DMS79 (cell line): ENCODE data around the gene KYNU.
"Not testable (repeated sequence)": the region's sequence is repeated elsewhere in the genome, so short reads cannot be mapped to it uniquely, and the experiment has no call there.

Source experiments
- DNase-seq: peaks from one replicate; lab custom pipeline; 2025; lab: John Stamatoyannopoulos, UW

KYNU gene

DNA sequence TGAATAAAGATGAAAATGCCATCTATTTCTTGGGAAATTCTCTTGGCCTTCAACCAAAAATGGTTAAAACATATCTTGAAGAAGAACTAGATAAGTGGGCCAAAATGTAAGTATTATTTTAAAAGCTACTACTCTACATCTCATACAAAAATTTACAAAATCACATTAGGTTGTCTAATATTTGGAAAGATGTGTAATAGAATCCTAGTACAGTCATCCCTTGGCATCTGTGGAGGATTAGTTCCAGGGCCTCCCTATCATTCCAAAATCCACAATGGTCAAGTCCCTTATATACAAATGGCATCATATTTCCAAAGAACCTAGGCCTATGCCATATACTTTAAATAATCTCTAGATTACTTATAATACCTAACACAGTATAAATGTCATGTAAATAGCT, 41.2 kb downstream of the KYNU start:
- DNase-seq: no peak

DNA sequence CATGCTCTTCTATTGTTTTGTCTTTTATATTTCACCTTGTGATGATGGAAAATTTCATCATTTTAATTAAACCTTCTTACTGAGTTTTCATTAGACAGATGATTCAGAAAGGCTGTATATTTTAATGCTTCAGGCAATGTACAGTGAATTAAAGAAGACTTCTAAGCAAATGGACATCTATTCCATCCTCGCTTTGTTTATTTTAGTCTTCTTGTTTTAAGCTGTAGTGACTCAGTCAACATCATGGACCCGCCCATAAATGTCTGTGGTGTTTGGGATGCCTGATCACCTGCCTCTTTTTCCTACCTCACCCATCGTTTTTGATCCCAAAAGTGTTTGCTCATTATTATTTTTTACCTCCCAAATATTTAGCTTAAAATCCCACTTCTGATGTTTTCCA, 43.1 kb downstream of the KYNU start:
- no peak for DNase-seq

DNA sequence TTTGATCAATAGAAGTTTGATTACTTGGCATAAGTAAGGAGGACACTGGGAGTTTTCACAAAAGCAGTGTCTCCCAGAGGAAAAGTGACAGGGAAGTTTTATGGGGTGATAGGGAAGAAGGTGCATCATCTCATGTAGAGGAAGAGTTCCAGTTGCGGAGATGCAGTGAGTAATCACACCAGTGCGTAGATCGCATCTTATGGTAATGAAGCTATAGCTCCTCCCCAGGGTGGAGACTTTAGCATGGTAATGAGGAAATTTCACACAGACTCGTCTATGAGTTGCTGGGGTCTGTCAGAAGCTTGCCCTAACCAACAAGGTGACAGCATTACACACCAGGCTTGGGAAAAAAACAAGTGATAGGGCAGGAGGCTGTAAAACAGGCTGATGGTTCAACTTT, 49.0 kb downstream of the KYNU start:
- DNase-seq: no peak

DNA sequence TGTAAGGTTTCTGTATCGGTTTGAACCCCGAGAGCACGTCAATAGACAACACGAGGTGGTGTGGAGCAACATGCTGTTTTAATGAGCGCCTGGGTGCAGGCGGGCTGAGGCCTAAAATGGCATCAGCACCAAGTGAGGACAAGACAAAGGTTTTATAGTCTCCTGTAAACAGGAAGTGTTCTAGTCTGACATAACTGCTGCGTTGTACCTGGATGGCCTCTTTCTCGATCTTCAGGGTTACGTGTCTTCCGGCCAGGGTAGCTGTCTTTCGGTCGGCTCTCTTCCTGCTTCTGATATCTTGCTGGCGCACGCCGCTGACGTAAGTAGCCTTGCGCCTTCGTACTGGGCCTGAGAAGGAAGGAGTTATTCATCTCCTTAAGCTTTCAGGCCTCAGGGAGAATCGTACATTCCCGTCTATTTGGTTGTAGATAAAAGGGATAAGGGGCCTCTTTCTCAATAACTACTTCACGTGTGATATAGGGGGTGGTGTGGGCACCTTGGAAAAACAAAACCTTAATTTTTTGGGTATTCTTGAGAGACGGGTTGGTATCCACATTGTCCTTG, 53.5 kb downstream of the KYNU start:
- DNase-seq: no peak

DNA sequence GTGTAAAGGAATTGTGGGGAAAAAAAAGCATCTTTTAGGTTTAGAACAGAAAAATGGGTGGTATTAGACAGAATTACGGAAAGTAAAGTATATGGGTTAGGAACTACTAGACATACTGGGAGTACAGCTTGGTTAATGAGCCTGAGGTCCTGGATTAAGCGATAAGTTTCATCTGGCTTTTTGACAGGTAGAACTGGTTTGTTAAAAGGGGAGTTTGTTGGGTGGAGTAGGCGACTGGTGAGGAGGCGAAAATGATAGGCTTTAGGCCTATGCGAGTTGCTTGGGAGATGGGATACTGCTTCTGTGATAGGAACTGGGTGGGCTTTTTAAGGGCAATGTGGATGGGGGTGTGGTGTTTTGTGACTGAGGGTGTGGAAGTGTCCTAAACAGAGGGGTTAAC, 56.5 kb downstream of the KYNU start:
- no peak for DNase-seq

DNA sequence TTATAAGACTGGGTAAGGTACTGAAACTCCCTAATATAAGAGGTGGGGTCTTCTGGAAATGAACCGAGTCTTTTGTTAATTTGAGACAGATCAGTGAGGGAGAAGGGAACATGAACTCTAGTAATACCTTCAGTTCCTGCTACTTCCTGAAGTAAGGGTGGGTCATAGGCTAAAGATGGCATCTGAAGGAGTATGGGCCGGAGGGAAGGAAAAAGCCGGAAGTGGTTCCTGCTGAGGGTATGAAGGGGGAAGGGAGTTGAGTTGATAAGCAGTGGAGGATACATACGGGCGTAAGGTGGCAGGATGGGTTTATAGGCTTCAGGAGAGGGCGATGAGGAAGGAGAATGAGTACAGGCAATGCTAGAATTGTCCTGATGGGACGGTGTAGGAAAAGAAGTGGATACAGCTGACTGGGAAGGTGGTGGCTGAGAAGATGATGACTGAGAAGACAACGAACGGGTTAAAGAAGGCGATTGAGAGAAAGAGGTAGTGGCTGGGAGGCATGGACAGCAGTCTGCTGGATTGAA, 58.2 kb downstream of the KYNU start:
- no peak for DNase-seq

DNA sequence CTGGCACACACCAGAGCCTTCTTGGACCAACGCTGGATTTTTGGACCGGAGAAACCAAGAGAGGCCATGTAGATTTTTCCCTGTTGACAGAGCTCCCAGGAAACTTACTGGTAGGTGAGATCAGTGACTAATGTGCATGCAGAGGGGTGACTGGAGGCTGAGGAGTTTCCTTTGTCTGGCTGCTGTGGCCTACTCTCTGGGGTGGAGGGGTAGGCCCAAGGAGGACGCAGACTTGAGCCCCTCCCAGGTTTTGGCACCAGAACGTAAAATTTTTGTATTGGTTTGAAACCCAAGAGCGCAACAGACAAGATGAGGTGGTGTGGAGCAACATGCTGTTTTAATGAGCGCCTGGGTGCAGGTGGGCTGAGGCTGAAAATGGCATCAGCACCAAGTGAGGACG, 59.2 kb downstream of the KYNU start:
- no peak for DNase-seq

DNA sequence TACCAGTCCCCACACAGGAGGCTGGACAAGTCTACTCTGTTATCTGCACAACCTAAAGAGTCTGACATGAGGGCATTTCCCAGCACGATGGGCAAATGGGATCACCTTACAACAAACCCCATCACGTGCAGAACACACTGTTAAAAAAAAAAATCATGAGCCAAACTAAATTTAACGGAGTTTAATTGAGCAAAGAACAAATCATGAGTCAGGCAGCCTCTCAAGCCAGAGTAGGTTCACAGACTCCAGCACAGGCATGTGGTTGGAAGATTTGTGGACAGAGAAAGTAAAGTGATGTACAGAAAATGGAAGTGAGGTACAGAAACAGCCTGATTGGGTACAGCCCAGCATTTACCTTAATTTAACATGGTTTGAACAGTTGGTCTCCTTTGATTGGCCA, 59.9 kb downstream of the KYNU start:
- DNase-seq: no peak

DNA sequence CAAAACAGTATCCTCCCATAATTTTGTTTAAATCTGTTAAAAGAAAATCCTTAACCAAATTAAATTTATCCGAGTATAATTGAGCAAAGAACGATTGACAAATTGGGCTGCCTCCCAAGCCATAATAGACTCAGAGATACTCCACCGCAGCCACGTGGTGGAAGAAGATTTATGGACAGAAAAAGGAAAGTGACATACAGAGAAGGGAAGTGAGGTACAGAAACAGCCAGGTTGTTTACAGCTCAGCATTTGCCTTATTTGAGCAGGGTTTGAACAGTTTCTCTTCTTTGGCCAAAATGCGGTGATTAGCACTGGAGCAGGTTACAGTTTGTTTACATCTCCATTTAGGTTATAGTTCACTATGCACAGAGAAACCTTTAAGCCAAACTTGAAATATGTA, 60.8 kb downstream of the KYNU start:
- no peak for DNase-seq

DNA sequence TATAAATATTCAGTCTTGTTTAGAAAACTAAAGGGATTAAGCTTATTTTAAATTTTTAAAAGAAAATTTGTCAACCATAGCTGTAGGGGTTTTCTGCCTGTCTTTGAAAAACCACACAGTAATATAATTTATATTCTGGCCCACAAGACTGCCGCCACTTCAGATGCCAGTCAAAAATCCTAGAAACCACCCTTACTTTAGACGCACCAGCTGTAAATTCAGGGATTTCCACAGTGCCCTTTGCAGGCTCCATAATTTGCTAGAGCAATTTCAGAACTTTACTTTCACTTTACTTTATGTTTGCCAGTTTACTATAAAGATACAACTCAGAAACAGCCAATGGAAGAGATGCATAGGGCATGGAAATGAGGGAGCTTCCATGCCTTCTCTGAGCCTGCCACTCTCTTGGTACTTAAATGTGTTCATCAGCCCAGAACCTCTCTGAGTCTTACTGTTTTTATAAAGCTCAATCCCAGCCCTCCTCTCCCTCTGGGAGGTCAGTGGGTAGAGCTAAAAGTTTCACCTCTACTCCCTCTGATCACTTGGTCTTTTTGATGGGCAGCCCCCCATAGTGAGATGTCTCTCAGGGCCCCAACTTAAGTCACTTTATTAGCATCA, 63.3 kb downstream of the KYNU start:
- DNase-seq: no peak

DNA sequence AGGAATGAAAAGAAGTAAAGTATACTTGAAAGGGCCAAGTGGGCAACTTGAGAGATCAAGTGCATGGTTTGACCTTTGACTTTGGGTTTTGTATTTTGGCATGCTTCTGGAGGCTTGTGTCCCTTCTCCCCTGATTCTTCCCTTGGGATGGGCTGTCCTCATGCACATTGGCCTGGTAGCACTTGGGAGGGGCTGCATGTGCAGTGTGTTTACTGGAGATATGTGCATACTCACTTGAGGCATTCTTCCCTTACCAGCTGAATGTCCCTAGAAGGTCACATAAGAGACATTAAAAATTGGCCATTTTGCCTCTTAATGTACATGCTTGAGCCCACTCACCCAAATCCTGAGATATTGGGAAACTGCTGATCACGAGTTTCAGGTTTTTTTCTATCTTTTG, 65.2 kb downstream of the KYNU start:
- DNase-seq: no peak

DNA sequence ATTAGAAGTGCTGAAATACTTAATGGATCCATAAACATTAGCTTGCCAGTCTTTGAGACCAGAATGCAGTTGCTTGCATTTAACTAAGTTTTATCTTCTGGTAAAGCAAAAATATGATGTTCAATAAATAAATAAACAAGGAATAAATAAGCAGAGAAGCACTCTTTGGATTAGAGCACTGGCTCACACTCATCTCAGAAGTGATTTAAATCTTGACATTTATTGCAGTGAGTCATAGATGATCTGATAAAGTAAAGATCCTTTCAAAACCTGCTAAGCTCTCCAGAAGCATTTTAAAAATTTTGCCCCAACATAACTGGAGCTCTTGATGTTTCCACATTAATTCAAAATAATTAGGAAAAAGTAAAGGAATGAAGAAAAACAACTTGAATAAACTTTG, 66.8 kb downstream of the KYNU start:
- no peak for DNase-seq

DNA sequence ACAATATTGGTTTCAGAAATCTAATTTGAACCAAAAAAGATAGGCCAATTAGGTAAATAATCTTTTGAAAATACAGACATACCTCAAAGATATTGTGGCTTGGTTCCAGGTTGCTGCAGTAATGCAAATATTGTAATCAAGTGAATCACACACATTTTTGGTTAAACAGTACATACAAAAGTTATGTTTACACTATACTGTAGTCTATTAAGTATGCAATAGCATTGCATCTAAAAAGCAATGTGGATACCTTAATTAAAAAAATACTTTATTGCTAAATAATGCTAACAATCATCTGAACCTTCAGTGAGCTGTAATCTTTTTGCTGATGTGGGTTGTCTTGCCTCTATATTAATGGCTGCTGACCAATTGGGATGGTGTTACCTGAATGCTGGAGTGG, 67.3 kb downstream of the KYNU start:
- no peak for DNase-seq

DNA sequence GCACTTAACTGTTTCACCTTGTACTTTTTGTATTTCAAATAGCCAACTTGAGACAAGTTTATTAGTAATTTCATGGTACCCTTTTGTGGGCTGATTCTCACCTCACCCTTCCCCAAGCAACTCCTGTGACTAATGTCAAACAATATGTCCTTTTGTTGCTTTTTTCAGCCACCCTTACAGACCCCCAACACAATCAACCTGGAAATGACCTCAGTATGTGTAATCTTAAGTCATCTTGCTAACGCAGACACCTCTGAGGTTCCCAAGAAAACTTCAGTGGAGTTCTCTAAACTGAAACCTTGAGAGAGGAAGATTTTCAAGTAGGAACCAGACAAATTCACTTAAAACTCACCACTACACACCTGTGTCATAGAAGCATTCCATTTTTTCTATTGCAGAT, 69.5 kb downstream of the KYNU start:
- no peak for DNase-seq

DNA sequence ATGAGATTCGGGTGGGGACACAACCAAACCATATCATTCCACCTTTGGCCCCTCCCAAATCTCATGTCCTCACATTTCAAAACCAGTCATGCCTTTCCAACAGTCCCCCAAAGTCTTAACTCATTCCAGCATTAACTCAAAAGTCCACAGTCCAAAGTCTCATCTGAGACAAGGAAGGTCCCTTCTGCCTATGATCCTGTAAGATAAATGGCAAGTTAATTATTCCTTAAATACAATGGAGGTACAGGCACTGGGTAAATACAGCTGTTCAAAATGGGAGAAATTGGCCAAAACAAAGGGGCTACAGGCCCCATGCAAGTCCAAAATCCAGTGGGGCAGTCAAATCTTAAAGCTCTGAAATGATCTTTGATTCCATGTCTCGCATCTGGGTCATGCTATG, 71.3 kb downstream of the KYNU start:
- DNase-seq: not testable (repeated sequence)

DNA sequence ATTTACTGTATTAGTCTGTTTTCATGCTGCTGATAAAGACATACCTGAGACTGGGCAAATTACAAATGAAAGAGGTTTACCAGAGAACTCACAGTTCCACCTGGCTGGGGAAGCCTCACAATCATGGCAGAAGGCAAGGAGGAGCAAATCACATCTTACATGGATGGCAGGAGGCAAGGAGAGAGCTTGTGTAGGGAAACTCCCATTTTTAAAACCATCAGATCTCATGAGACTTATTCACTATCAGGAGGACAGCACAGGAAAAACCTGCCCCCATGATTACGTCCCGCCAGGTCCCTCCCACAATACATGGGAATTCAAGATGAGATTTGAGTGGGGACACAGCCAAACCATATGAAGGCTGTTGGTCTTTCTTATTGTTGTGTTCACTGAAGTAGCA, 72.9 kb downstream of the KYNU start:
- DNase-seq: not testable (repeated sequence)

DNA sequence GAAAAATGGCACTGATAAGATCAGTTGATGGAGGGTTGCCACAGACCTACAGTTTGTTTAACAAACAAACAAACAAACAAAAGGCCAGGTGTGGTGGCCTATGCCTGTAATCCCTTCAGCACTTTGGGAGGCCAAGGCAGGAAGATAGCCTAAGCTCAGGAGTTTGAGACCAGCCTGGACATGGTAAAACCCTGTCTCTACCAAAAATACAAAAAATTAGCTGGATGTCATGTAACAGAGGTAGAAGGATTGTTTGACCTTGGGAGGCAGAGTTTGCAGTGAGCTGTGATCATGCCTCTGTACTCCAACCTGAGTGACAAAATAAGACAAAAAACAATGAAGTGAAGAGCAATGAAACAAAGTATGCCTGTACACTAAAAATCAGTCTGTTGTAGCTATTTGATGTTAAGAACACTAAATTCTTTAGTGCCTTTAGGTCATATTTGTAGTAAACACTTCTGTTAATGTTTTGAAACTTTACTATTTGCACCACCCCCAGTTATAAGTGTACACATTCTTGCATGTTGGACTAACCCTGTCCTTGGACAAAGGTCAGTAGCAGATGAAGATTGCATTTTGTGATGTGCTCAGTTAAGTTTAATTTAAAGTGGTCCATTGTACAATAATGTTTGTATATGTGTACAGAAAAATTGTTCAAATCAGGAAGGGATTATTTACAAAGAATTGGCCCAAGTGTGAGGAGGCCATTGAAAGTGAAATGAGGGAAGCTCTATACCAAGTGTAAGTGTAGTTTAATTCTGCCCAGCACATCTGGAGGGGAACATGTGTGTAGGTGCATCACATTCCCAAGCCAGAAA, 73.9 kb downstream of the KYNU start:
- DNase-seq: no peak

DNA sequence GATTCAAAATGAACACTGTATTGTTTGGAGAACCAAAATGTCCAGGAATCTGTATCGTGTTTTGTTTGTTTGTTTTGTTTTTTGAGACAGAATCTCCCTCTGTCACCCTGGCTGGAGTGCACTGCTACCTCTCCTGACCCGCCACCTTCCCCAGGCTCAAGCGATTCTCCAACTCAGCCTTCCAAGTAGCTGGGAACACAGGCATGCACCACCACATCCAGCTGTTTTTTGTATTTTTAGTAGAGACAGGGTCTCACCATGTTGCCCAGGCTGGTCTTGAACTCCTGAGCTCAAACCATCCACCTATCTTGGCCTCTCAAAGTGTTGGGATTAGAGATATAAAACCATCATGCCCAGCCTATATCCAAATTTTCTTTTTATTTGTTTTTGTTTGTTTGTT, 74.6 kb downstream of the KYNU start:
- DNase-seq: no peak

DNA sequence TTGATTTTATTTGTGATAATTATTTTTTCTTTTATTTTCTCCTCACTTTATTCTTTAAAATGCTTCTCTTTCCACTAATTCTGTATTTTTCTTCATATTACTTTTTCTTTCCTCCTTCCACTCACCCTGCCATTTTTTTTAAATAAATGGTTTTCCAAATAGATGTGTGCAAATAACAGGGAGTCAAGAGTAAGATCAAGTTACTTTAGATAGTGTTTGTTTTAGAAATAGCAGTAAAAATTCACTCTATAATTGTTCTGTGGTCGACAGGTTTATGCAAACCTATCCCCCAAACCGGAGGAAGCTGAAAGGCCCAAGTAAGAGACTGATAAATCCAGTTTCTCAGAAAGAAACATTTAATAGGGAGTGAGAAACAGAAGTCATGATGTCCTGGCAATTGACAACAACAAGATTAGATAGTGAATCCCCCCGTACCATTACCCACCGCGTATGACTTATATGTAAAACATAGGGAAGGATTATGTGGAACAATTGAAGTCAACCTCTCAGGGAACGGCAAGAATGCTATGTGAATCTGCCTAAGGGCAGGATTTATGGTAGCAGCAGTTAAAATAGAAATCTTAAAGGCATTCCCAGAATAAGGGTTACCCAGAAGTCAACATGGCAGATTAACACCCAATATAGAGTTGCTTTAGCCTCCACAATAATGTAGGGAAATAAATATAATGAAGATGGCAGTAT, 75.5 kb downstream of the KYNU start:
- no peak for DNase-seq

DNA sequence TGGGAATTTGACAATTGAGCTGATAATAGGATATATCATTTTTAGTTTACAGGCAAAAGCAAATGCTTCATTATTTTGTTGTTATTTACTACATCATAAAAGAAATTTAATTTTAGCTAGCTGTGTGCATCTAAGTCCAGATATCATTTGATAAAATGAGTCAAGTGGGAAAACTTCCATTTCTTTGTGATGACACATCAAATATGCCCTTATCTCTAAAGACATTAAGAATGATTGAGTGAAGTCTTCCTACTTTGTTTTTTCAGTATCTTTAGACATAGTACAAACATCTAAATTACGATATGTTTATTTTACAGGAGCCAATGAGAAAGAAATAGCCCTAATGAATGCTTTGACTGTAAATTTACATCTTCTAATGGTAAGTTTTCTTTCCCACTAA, 77.0 kb downstream of the KYNU start:
- no peak for DNase-seq

DNA sequence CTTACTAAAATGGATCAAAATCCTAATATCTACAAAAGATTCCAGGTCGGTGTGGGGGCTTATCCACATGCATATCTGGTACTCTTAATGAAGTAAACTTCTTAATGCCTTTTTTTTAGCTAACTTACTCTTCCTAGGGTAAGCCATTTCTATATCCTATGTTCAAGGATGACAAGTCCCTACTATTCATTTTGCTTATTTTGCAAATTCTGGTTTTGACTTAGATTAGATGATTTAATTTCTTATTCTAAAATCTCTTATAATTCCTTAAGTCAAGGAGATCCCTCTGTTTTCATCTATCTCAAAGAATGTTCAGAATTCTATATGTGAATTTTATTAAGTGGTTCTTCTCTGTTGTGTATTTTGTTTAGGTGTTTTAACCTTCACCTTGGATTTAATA, 79.7 kb downstream of the KYNU start:
- DNase-seq: no peak

DNA sequence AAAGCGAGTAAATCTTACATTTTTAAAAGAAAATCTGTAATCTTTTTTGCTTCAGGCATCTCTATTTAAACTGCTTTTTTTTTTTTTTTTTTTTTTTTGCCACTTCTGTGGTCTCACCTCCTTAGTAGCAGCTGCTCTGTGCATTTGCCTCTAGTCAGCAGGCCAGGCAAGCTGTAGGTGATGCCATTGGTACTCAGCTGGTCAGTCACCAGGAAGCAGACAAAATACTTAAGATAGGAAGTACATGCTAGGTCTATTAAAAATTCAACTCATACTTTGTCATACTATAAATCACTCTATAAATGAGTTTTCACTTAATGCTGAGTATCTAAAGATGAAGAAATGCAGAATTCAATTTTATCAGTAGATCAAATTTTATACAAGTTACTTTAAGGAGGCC, 83.7 kb downstream of the KYNU start:
- DNase-seq: no peak

DNA sequence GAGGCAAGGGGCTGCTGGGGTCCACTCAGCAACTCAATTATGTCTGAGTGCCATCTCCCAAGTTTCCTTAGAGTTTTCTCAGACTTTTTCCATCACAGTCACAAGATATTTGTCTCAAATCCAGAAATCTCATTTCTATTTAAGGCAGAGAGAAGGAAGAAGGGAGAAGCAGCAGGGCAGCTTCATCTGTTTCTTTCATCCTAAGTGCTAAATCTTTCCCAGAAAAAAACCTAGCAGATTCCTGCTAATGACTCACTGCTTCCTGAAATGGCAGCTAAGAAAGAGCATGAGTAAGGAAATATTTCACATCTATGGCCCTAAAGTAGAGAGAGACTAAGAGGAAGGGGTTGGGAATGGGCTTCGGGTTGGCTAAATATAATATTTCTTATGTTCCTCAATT, 88.0 kb downstream of the KYNU start:
- no peak for DNase-seq
